IMR-90 (cell line): ENCODE results near the gene SGCA. TPM values are rescaled to one million over a fixed set of nuclear protein-coding genes. Genes with fewer than 3 reads are reported as not detected.

Experiments
- ATAC-seq: fragments of 200-7000 bp; cut with Tn5 transposase; 2 replicates; pipeline ENCODE4 v1.9.1; 2020; ENCODE audit warnings: low read depth, mild to moderate bottlenecking, moderate library complexity
- BruUV-seq: library from RNA; stranded (reverse); fragments of 400-500 nt; replicated peaks from 2 replicates; lab custom pipeline; 2021; lab: Mats Ljungman, UMichigan
- CTCF ChIA-PET: fragments of 300-600 bp; formaldehyde crosslinking; extraction: SDS; loops from one replicate; lab custom pipeline; 2021; ENCODE audit warnings: antibody characterized with exemption; lab: Yijun Ruan, JAX
- POLR2A ChIA-PET: fragments of 300-600 bp; sonication (Branson Sonifier 250); formaldehyde crosslinking; loops from one replicate; lab custom pipeline; 2022; ENCODE audit warnings: antibody characterized with exemption; ENCODE audit not compliant: unreplicated experiment; lab: Charles Lee
- DNase-seq: peaks from one replicate; pipeline ENCODE4 v3.0.0; 2013
- H2AFZ ChIP-seq: replicated peaks from 2 replicates; pipeline ENCODE3; 2013; ENCODE audit warnings: low read length, mild to moderate bottlenecking; ENCODE audit not compliant: poor library complexity
- H2AK5ac ChIP-seq: 2 replicates; pipeline ENCODE4 v1.6.1; 2013; ENCODE audit warnings: low read depth, low read length, inconsistent platforms
- H2AK9ac ChIP-seq: replicated peaks from 2 replicates; pipeline ENCODE3; 2013; ENCODE audit warnings: mild to moderate bottlenecking, low read depth, low read length, moderate library complexity; ENCODE audit not compliant: poor library complexity
- H2BK120ac ChIP-seq: 2 replicates; pipeline ENCODE4 v1.6.1; 2013; ENCODE audit warnings: low read depth, low read length, inconsistent platforms
- H2BK15ac ChIP-seq: 3 replicates; pipeline ENCODE4 v1.6.1; 2013; ENCODE audit warnings: low read depth, low read length, inconsistent platforms
- H2BK20ac ChIP-seq: 2 replicates; pipeline ENCODE4 v1.6.1; 2013; ENCODE audit warnings: low read depth, mild to moderate bottlenecking, inconsistent platforms, low read length, moderate library complexity
- H2BK5ac ChIP-seq: 2 replicates; pipeline ENCODE4 v1.6.1; 2013; ENCODE audit warnings: mild to moderate bottlenecking, low read depth, low read length, inconsistent platforms; ENCODE audit not compliant: poor library complexity, severe bottlenecking
- H3K14ac ChIP-seq: replicated peaks from 2 replicates; pipeline ENCODE4 v1.6.1; 2013; ENCODE audit warnings: low read depth, low read length, inconsistent platforms
- H3K18ac ChIP-seq: 2 replicates; pipeline ENCODE4 v1.6.1; 2013; ENCODE audit warnings: low read depth, low read length, control low read depth
- H3K23ac ChIP-seq: 2 replicates; pipeline ENCODE4 v1.6.1; 2013; ENCODE audit warnings: low read depth, low read length, inconsistent platforms
- H3K27ac ChIP-seq: 2 replicates; pipeline ENCODE4 v1.5.1; 2013; ENCODE audit warnings: mild to moderate bottlenecking, control low read depth, low read length; ENCODE audit not compliant: insufficient read depth
- H3K27me3 ChIP-seq: 2 replicates; pipeline ENCODE4 v1.6.1; 2013; ENCODE audit warnings: low read length; ENCODE audit not compliant: control insufficient read depth, insufficient read depth
- H3K36me3 ChIP-seq: 2 replicates; pipeline ENCODE4 v1.6.1; 2013; ENCODE audit warnings: low read length, mixed read lengths; ENCODE audit not compliant: control insufficient read depth, insufficient read depth
- H3K4ac ChIP-seq: 2 replicates; pipeline ENCODE4 v1.6.1; 2013; ENCODE audit warnings: low read depth, low read length, inconsistent platforms
- H3K4me1 ChIP-seq: 2 replicates; pipeline ENCODE4 v1.6.1; 2013; ENCODE audit warnings: low read length, mixed read lengths; ENCODE audit not compliant: control insufficient read depth, insufficient read depth
- H3K4me2 ChIP-seq: 2 replicates; pipeline ENCODE4 v1.6.1; 2013; ENCODE audit warnings: low read depth, mild to moderate bottlenecking, control low read depth, low read length, moderate library complexity
- H3K4me3 ChIP-seq: 2 replicates; pipeline ENCODE4 v1.5.1; 2013; ENCODE audit warnings: low read depth, mild to moderate bottlenecking, control low read depth, low read length, moderate library complexity; ENCODE audit not compliant: insufficient read depth
- H3K56ac ChIP-seq: 2 replicates; pipeline ENCODE4 v1.6.1; 2013; ENCODE audit warnings: low read length, inconsistent platforms; ENCODE audit not compliant: insufficient read depth; ENCODE audit errors: extremely low read depth
- H3K79me1 ChIP-seq, 2 experiments: 2 replicates each; pipeline ENCODE4 v1.6.1; 2013; ENCODE audit warnings: low read length in 2 of 2, inconsistent platforms in 1 of 2, low read depth in 1 of 2
- H3K9ac ChIP-seq: 2 replicates; pipeline ENCODE4 v1.6.1; 2013; ENCODE audit warnings: low read depth, low read length, control low read depth
- H3K9me1 ChIP-seq: 2 replicates; pipeline ENCODE4 v1.6.1; 2013; ENCODE audit warnings: low read length, inconsistent platforms; ENCODE audit not compliant: insufficient read depth
- H3K9me3 ChIP-seq: 2 replicates; pipeline ENCODE4 v1.6.1; 2013; ENCODE audit warnings: low read length; ENCODE audit not compliant: control insufficient read depth, insufficient read depth
- H4K20me1 ChIP-seq: 2 replicates; pipeline ENCODE4 v1.6.1; 2013; ENCODE audit warnings: low read length, inconsistent platforms; ENCODE audit not compliant: insufficient read depth
- H4K5ac ChIP-seq: 2 replicates; pipeline ENCODE4 v1.6.1; 2013; ENCODE audit warnings: mild to moderate bottlenecking, low read depth, low read length, control low read depth
- H4K8ac ChIP-seq, 2 experiments: 2 replicates each; pipeline ENCODE4 v1.6.1; 2013; ENCODE audit warnings: low read depth in 2 of 2, low read length in 2 of 2, control low read depth in 1 of 2, inconsistent platforms in 1 of 2
- H4K91ac ChIP-seq: 2 replicates; pipeline ENCODE4 v1.6.1; 2013; ENCODE audit warnings: low read depth, low read length, inconsistent platforms; ENCODE audit not compliant: insufficient read depth
- BHLHE40 ChIP-seq: fragments of 150-350 bp; IDR thresholded peaks from 2 replicates; pipeline ENCODE4 v1.6.1; 2016; ENCODE audit warnings: mild to moderate bottlenecking, low read depth, low read length
- CTCF ChIP-seq: conservative IDR thresholded peaks from 2 replicates; pipeline ENCODE4 v1.5.1; 2012; ENCODE audit warnings: mild to moderate bottlenecking, low read depth, low read length, improper control_type of control experiment
- ELK1 ChIP-seq: fragments of 150-350 bp; IDR thresholded peaks from 2 replicates; pipeline ENCODE4 v1.6.1; 2016; ENCODE audit warnings: low read depth, mild to moderate bottlenecking, low read length, moderate library complexity, borderline replicate concordance
- FOS ChIP-seq: fragments of 150-350 bp; IDR thresholded peaks from 2 replicates; pipeline ENCODE4 v1.6.1; 2016; ENCODE audit warnings: low read depth, low read length
- MAZ ChIP-seq: IDR thresholded peaks from 2 replicates; pipeline ENCODE4 v1.6.1; 2012; ENCODE audit warnings: low read depth, mild to moderate bottlenecking, low read length, improper control_type of control experiment, moderate library complexity, borderline replicate concordance
- MXI1 ChIP-seq: IDR thresholded peaks from 2 replicates; pipeline ENCODE4 v1.6.1; 2012; ENCODE audit warnings: low read depth, mild to moderate bottlenecking, low read length, moderate library complexity, borderline replicate concordance
- NFE2L2 ChIP-seq: fragments of 150-350 bp; IDR thresholded peaks from 2 replicates; pipeline ENCODE4 v1.6.1; 2016; ENCODE audit warnings: low read depth, mild to moderate bottlenecking, low read length
- RCOR1 ChIP-seq: IDR thresholded peaks from 2 replicates; pipeline ENCODE4 v1.6.1; 2012; ENCODE audit warnings: mild to moderate bottlenecking, low read length, improper control_type of control experiment; ENCODE audit not compliant: insufficient replicate concordance
- RFX5 ChIP-seq: IDR thresholded peaks from 2 replicates; pipeline ENCODE4 v1.8.0; 2012; ENCODE audit warnings: low read depth, mild to moderate bottlenecking, low read length, moderate library complexity
- SMC3 ChIP-seq: fragments of 150-350 bp; IDR thresholded peaks from 2 replicates; pipeline ENCODE4 v1.6.1; 2016; ENCODE audit warnings: low read depth, mild to moderate bottlenecking, antibody characterized with exemption, low read length, moderate library complexity
- WGBS, 2 experiments: methylation state at CpG; one replicate each; pipeline versions ENCODE4 v1.1.5 to v1.1.7; 2013; ENCODE audit warnings: missing lambda C conversion rate in 2 of 2; ENCODE audit not compliant: insufficient read length in 1 of 2; ENCODE audit errors: extremely low coverage in 2 of 2; 5-methylcytosine and 5-hydroxymethylcytosine counted together
- dilution Hi-C: fragments of 300-500 bp; cut with HindIII; formaldehyde crosslinking; loops from one replicate; pipeline ENCODE4 v1.14.3; 2018; ENCODE audit warnings: low sequenced_read_pairs; ENCODE audit not compliant: unreplicated experiment
- in situ Hi-C: fragments of 300-500 bp; cut with MboI; formaldehyde crosslinking; loops from 3 replicates; pipeline ENCODE4 v1.14.3; 2019; ENCODE audit warnings: low sequenced_read_pairs, inconsistent platforms, mixed read lengths
- intact Hi-C: fragments of 100-400 bp; cut with micrococcal nuclease; formaldehyde crosslinking; loops from 2 replicates; pipeline ENCODE4 v1.10.0; 2022
- polyA plus RNA-seq, 3 experiments: library from polyadenylated mRNA; depleted of rRNA; stranded (reverse); fragments of >200 nt; gene quantifications; 2 replicates each; pipeline ENCODE4 v1.2.3, GENCODE V29; 2012; ENCODE audit warnings: low replicate concordance in 1 of 3
- total RNA-seq: library from RNA; depleted of rRNA; stranded (reverse); fragments of >200 nt; gene quantifications from 2 replicates; pipeline ENCODE4 v1.2.3, GENCODE V29; 2012

The SGCA gene
- total and polyA plus RNA-seq, 2 of the 4 experiments (the other 2 are of a cell fraction) = 0.19 TPM; not detected in 1

GRCh38 chr17:50177983-50178834 is 12.4 kb downstream of the SGCA start (continued):
- TF ChIP-seq ELK1 = no peak

- peaks cover 27% of the 10 kb centered on the region for H3K36me3 ChIP-seq
- peak overlapping the region; percentile 13; the same call in 1 of the 2 replicates for H3K14ac ChIP-seq
- peak overlapping the region; percentile 25; the same call in 1 of the 2 replicates for H2BK120ac ChIP-seq
- H4K20me1 ChIP-seq = peaks cover 59% of the 10 kb centered on the region
- intact Hi-C loops = no loop called here
- 80% methylated on average over 2 of the region's 4 CpGs; no CpG with 5 or more reads in 1 of the 2 experiments for WGBS, 2 experiments
- no peak overlapping the region for H3K4me3 ChIP-seq
- no peak overlapping the region for H2AK9ac ChIP-seq
- ATAC-seq = no peak
- peaks cover 25% of the 10 kb centered on the region for H3K9me1 ChIP-seq
- peak overlapping the region; percentile 83 for H2AK5ac ChIP-seq
- peaks cover 15 to 29% of the 10 kb centered on the region in 2 experiments; a peak in 3 of 4 replicates for H3K79me1 ChIP-seq
- H2BK5ac ChIP-seq = peak overlapping the region; percentile 44
- no peak overlapping the region for H3K23ac ChIP-seq
- H3K18ac ChIP-seq = no peak overlapping the region
- POLR2A ChIA-PET = interaction anchor here (0.6 to 1.2 kb wide), 3 partner anchors 32 to 89 kb away, joined by 3 to 6 read pairs (median 3); no protein-coding TSS in a partner anchor
- CTCF ChIA-PET = no interaction called here
- H3K27me3 ChIP-seq = no peaks in the 10 kb centered on the region
- H2BK20ac ChIP-seq = 0 out of 2 replicates have a peak overlapping the region, but pooled peaks have one; percentile 1
- no peak overlapping the region for H2AFZ ChIP-seq
- DNase-seq = no peak
- BruUV-seq = no TSS peak
- no peak overlapping the region for H3K56ac ChIP-seq
- in situ Hi-C loops = no loop called here
- no peaks in the 10 kb centered on the region for H3K9me3 ChIP-seq
- H4K5ac ChIP-seq = no peak overlapping the region
- H3K4me1 ChIP-seq = peaks cover 26% of the 10 kb centered on the region
- peak overlapping the region; percentile 46; the same call in 1 of the 2 replicates for H4K91ac ChIP-seq
- H3K9ac ChIP-seq = no peak overlapping the region
- 0 out of 3 replicates have a peak overlapping the region, but pooled peaks have one; percentile 24 for H2BK15ac ChIP-seq
- H3K27ac ChIP-seq = peak overlapping the region; percentile 64
- peak overlapping the region; percentile 71 for H3K4ac ChIP-seq
- no peak overlapping the region for H3K4me2 ChIP-seq
- dilution Hi-C loops = no loop called here
- H4K8ac ChIP-seq = no peak overlapping the region
- no peak for TF ChIP-seq NFE2L2
- no peak for TF ChIP-seq FOS
- TF ChIP-seq MAZ = no peak
- TF ChIP-seq SMC3 = no peak
- TF ChIP-seq MXI1 = no peak
- TF ChIP-seq RFX5 = no peak
- no peak for TF ChIP-seq RCOR1
- TF ChIP-seq ELK1 = no peak
- TF ChIP-seq CTCF = no peak
- TF ChIP-seq BHLHE40 = no peak
Measured at GRCh38 chr17:50180111-50180510, 14.3 kb downstream of the SGCA start.
